CD4-positive, CD25-positive, alpha-beta regulatory T cell (primary cell): ENCODE measurements around the gene COCH. TPM values are rescaled to one million over a fixed set of nuclear protein-coding genes. Genes with fewer than 3 reads are reported as not detected.

Source experiments
- ATAC-seq, 2 donors: fragments of 150-1000 bp; cut with Tn5 transposase; one replicate each; pipeline ENCODE4 v1.10.0; 2021; ENCODE audit warnings: low read depth in 2 of 2, moderate number of reproducible peaks in 2 of 2, moderate library complexity in 1 of 2
- DNase-seq, 3 donors: peaks; one replicate each; pipeline versions ENCODE4 v3.0.0 to v3.0.0-alpha.2; 2012 to 2022; ENCODE audit warnings: mixed read lengths in 1 of 3
- H3K27ac ChIP-seq: one replicate; pipeline ENCODE4 v1.7.0; 2013; ENCODE audit warnings: mild to moderate bottlenecking, low read length; ENCODE audit not compliant: insufficient read depth, poor library complexity, severe bottlenecking
- H3K27me3 ChIP-seq: one replicate; pipeline ENCODE4 v1.7.0; 2013; ENCODE audit warnings: low read length; ENCODE audit not compliant: control insufficient read depth, insufficient read depth
- H3K36me3 ChIP-seq: one replicate; pipeline ENCODE4 v1.7.0; 2013; ENCODE audit warnings: mild to moderate bottlenecking, low read length, moderate library complexity; ENCODE audit not compliant: control insufficient read depth, insufficient read depth
- H3K4me1 ChIP-seq: 2 replicates; pipeline ENCODE4 v1.7.0; 2013; ENCODE audit warnings: mild to moderate bottlenecking, low read length; ENCODE audit not compliant: insufficient read depth, control insufficient read depth, poor library complexity, severe bottlenecking
- H3K4me3 ChIP-seq: one replicate; pipeline ENCODE4 v1.7.0; 2013; ENCODE audit warnings: low read depth, mild to moderate bottlenecking, low read length, moderate library complexity
- H3K9me3 ChIP-seq, 2 experiments: 1 replicate in 1 of 2; 2 replicates in 1 of 2; pipeline ENCODE4 v1.7.0; 2013; ENCODE audit warnings: low read length in 2 of 2, mild to moderate bottlenecking in 1 of 2, moderate library complexity in 1 of 2; ENCODE audit not compliant: control insufficient read depth in 2 of 2
- H3K27ac Mint-ChIP-seq, 3 donors: one replicate each; pipeline ENCODE4 v1.8.0; 2020 to 2022; ENCODE audit warnings: mild to moderate bottlenecking in 3 of 3, mixed read lengths in 3 of 3, moderate library complexity in 2 of 3
- H3K27me3 Mint-ChIP-seq: one replicate; pipeline ENCODE4 v1.8.0; 2022; ENCODE audit warnings: mild to moderate bottlenecking, mixed read lengths
- H3K36me3 Mint-ChIP-seq: one replicate; pipeline ENCODE4 v1.8.0; 2020; ENCODE audit warnings: mixed read lengths
- H3K4me1 Mint-ChIP-seq, 4 donors: one replicate each; pipeline ENCODE4 v1.8.0; 2020 to 2022; ENCODE audit warnings: mixed read lengths in 4 of 4, mild to moderate bottlenecking in 1 of 4
- H3K4me3 Mint-ChIP-seq, 4 donors: one replicate each; pipeline ENCODE4 v1.8.0; 2020 to 2022; ENCODE audit warnings: mild to moderate bottlenecking in 4 of 4, mixed read lengths in 4 of 4, moderate library complexity in 3 of 4
- H3K9me3 Mint-ChIP-seq, 7 donors: one replicate each; pipeline ENCODE4 v1.8.0; 2020 to 2022; ENCODE audit warnings: mixed read lengths in 7 of 7, mild to moderate bottlenecking in 3 of 7, moderate library complexity in 2 of 7
- polyA plus RNA-seq, 4 donors: library from polyadenylated mRNA; unstranded; fragments of 300-500 nt; fragmentation: Illumina TruSeq; gene quantifications; one replicate each; pipeline ENCODE4 v1.2.3, GENCODE V29; 2021
- total RNA-seq: library from RNA; stranded (reverse); gene quantifications from one replicate; pipeline ENCODE4 v1.2.3, GENCODE V29; 2022

COCH gene
- total RNA-seq (not detected), polyA plus RNA-seq (1 to 10 TPM in 2 of 4 donors, under 1 TPM in 1, not detected in 1; 0.74 to 2.1 (median 1.0) TPM)

- H3K27me3 Mint-ChIP-seq = peaks cover 70% of the 10 kb centered on the region
- peaks cover 0 to 5% (median 0%) of the 10 kb centered on the region in 7 donors for H3K9me3 Mint-ChIP-seq
- H3K4me1 ChIP-seq = peaks cover 18% of the 10 kb centered on the region
- DNase-seq (peak; percentile 6 to 42 (median 9)), ATAC-seq (peak; percentile 52 to 62)
- H3K9me3 ChIP-seq = no peaks in the 10 kb centered on the region
- H3K27ac ChIP-seq = no peak within 1 kb of the TSS
- H3K4me3 ChIP-seq = no peak within 1 kb of the TSS
- H3K27me3 ChIP-seq = peaks cover 21% of the 10 kb centered on the region
- H3K36me3 Mint-ChIP-seq = no peaks in the 10 kb centered on the region
- H3K36me3 ChIP-seq = no peaks in the 10 kb centered on the region
- peak within 1 kb of the TSS; percentile 75 to 80 (median 78) for H3K4me3 Mint-ChIP-seq
- peaks cover 6 to 21% (median 10%) of the 10 kb centered on the region in 4 donors for H3K4me1 Mint-ChIP-seq
- H3K27ac Mint-ChIP-seq = no peak within 1 kb of the TSS
Measured at GRCh38 chr14:30874120-30874998, at the start of gene COCH. Gene COCH (plus strand): TSS chr14:30874559. CDS start chr14:30874939, 380 bp downstream.

GRCh38 chr14:30826070-30826469, 48.3 kb upstream of the COCH start:
- Histone ChIP-seq H3K9me3 (peaks cover 5 to 8% of the 10 kb centered on the region in 2 experiments), H3K36me3 (no peaks in the 10 kb centered on the region), H3K27ac (no peak overlapping the region), H3K4me3 (no peak overlapping the region), H3K4me1 (no peaks in the 10 kb centered on the region), H3K27me3 (no peaks in the 10 kb centered on the region)
- DNase-seq (no peak), ATAC-seq (no peak)
- H3K4me1 Mint-ChIP-seq = no peaks in the 10 kb centered on the region
- H3K27ac Mint-ChIP-seq = no peak overlapping the region
- H3K27me3 Mint-ChIP-seq = peaks cover 17% of the 10 kb centered on the region
- H3K4me3 Mint-ChIP-seq = no peak overlapping the region
- peaks cover 0 to 17% (median 7%) of the 10 kb centered on the region in 7 donors for H3K9me3 Mint-ChIP-seq
- H3K36me3 Mint-ChIP-seq = no peaks in the 10 kb centered on the region

GRCh38 chr14:30829853-30830252, 44.5 kb upstream of the COCH start:
- peaks cover 5 to 8% of the 10 kb centered on the region in 2 experiments for H3K9me3 ChIP-seq
- H3K36me3 ChIP-seq = no peaks in the 10 kb centered on the region
- H3K27me3 Mint-ChIP-seq = peaks cover 5% of the 10 kb centered on the region
- H3K27ac ChIP-seq = no peak overlapping the region
- H3K4me3 Mint-ChIP-seq = no peak overlapping the region
- H3K4me1 ChIP-seq = no peaks in the 10 kb centered on the region
- peaks cover 0 to 22% (median 4%) of the 10 kb centered on the region in 7 donors for H3K9me3 Mint-ChIP-seq
- no peaks in the 10 kb centered on the region for H3K36me3 Mint-ChIP-seq
- no peak for DNase-seq
- H3K27ac Mint-ChIP-seq = no peak overlapping the region
- no peak for ATAC-seq
- no peaks in the 10 kb centered on the region for H3K4me1 Mint-ChIP-seq
- no peaks in the 10 kb centered on the region for H3K27me3 ChIP-seq
- no peak overlapping the region for H3K4me3 ChIP-seq

GRCh38 chr14:30834353-30834752, 40.0 kb upstream of the COCH start:
- no peak overlapping the region for H3K27ac Mint-ChIP-seq

GRCh38 chr14:30838351-30838750, 36.0 kb upstream of the COCH start:
- Histone ChIP-seq H3K36me3 (no peaks in the 10 kb centered on the region), H3K27ac (no peak overlapping the region), H3K4me3 (no peak overlapping the region), H3K27me3 (no peaks in the 10 kb centered on the region), H3K4me1 (no peaks in the 10 kb centered on the region), H3K9me3 (no peaks in the 10 kb centered on the region)
- ATAC-seq (no peak), DNase-seq (no peak)
- Mint-ChIP-seq H3K4me1 (no peaks in the 10 kb centered on the region), H3K4me3 (no peak overlapping the region), H3K27me3 (peaks cover 14% of the 10 kb centered on the region), H3K36me3 (no peaks in the 10 kb centered on the region), H3K27ac (no peak overlapping the region), H3K9me3 (peaks cover 0 to 16% (median 4%) of the 10 kb centered on the region in 7 donors)

More at GRCh38 chr14:30834353-30834752, 40.0 kb upstream of the COCH start:
- no peaks in the 10 kb centered on the region for H3K36me3 ChIP-seq
- no peaks in the 10 kb centered on the region for H3K4me1 ChIP-seq
- Mint-ChIP-seq H3K36me3 (no peaks in the 10 kb centered on the region), H3K4me1 (no peaks in the 10 kb centered on the region), H3K27me3 (peaks cover 8% of the 10 kb centered on the region), H3K4me3 (peak overlapping the region in 1 of 4 donors; percentile 47), H3K9me3 (peaks cover 0 to 16% (median 3%) of the 10 kb centered on the region in 7 donors)
- H3K27ac ChIP-seq = no peak overlapping the region
- no peak for ATAC-seq
- H3K27me3 ChIP-seq = no peaks in the 10 kb centered on the region
- no peak for DNase-seq
- no peak overlapping the region for H3K4me3 ChIP-seq
- H3K9me3 ChIP-seq = no peaks in the 10 kb centered on the region

GRCh38 chr14:30840086-30840779, 34.1 kb upstream of the COCH start:
- H3K36me3 Mint-ChIP-seq = no peaks in the 10 kb centered on the region
- no peak overlapping the region for H3K4me3 Mint-ChIP-seq
- H3K36me3 ChIP-seq = no peaks in the 10 kb centered on the region
- no peak for ATAC-seq
- H3K27me3 Mint-ChIP-seq = peaks cover 14% of the 10 kb centered on the region
- no peak overlapping the region for H3K4me3 ChIP-seq
- H3K27ac Mint-ChIP-seq = no peak overlapping the region
- H3K9me3 ChIP-seq = no peaks in the 10 kb centered on the region
- no peak overlapping the region for H3K27ac ChIP-seq
- H3K4me1 Mint-ChIP-seq = no peaks in the 10 kb centered on the region
- no peak for DNase-seq
- H3K9me3 Mint-ChIP-seq = peaks cover 0 to 3% (median 1%) of the 10 kb centered on the region in 7 donors
- H3K27me3 ChIP-seq = no peaks in the 10 kb centered on the region
- H3K4me1 ChIP-seq = no peaks in the 10 kb centered on the region

GRCh38 chr14:30842431-30842830, 31.9 kb upstream of the COCH start:
- Histone ChIP-seq H3K4me1 (no peaks in the 10 kb centered on the region), H3K9me3 (no peaks in the 10 kb centered on the region), H3K27ac (no peak overlapping the region), H3K27me3 (no peaks in the 10 kb centered on the region), H3K36me3 (no peaks in the 10 kb centered on the region), H3K4me3 (no peak overlapping the region)
- Mint-ChIP-seq H3K36me3 (no peaks in the 10 kb centered on the region), H3K4me1 (no peaks in the 10 kb centered on the region), H3K9me3 (peaks cover 0 to 5% (median 0%) of the 10 kb centered on the region in 7 donors), H3K27ac (no peak overlapping the region), H3K4me3 (no peak overlapping the region), H3K27me3 (peaks cover 17% of the 10 kb centered on the region)
- no peak for DNase-seq
- ATAC-seq = no peak
